ENCODE data around the gene U2AF2. TPM values are rescaled to one million over a fixed set of nuclear protein-coding genes. Genes with fewer than 3 reads are reported as not detected.

Gene U2AF2
- total and polyA plus RNA-seq, 9 of the 15 experiments (the other 6 are each of a cell fraction or from before 2014, with no cell fraction given) = 3.0 to 331 (median 157) TPM

- TF ChIP-seq USF1 (CRISPR knock-in tag; IDR thresholded peaks at IDR 0.05) (no peak), SOX6 (IDR thresholded peaks at IDR 0.05) (peak; percentile 71), MAX (CRISPR knock-in tag; IDR thresholded peaks at IDR 0.05) (peak; percentile 75), BHLHE40 (IDR thresholded peaks at IDR 0.05; ENCODE audit: low read length) (peak; percentile 67), SIRT6 (IDR thresholded peaks at IDR 0.05; ENCODE audit: low read depth, low read length) (no peak), RHOXF2B (CRISPR knock-in tag; conservative IDR thresholded peaks at IDR 0.05) (no peak), ESRRA (IDR thresholded peaks at IDR 0.05; ENCODE audit: borderline replicate concordance, low read depth) (peak; percentile 97), CTCF (IDR thresholded peaks at IDR 0.05 in 2 of 3, conservative IDR thresholded peaks at IDR 0.05 in 1 of 3; ENCODE audit: insufficient read depth in 2 of 3, low read depth in 1 of 3, low read length in 3 of 3) (peak; percentile 99 to 100 (median 100)), SMAD3 (CRISPR knock-in tag; conservative IDR thresholded peaks at IDR 0.05) (no peak), ZNF780A (CRISPR knock-in tag; IDR thresholded peaks at IDR 0.05) (no peak), ZNF586 (CRISPR knock-in tag; conservative IDR thresholded peaks at IDR 0.05) (no peak), MTA3 (IDR thresholded peaks at IDR 0.05; ENCODE audit: borderline replicate concordance) (no peak; the same call in 1 of the 2 replicates), NR0B1 (IDR thresholded peaks at IDR 0.05; ENCODE audit: partially characterized antibody) (no peak), ZNF699 (CRISPR knock-in tag; IDR thresholded peaks at IDR 0.05; ENCODE audit: insufficient replicate concordance) (no peak), NBN (IDR thresholded peaks at IDR 0.05; ENCODE audit: low read depth) (peak; percentile 62), MAZ (CRISPR knock-in tag; conservative IDR thresholded peaks at IDR 0.05 in 1 of 2, IDR thresholded peaks at IDR 0.05 in 1 of 2) (peak; percentile 66 to 74; a peak in 3 of 4 replicates), XRCC5 (IDR thresholded peaks at IDR 0.05; ENCODE audit: low read depth, low read length) (peak; percentile 97), DEAF1 (CRISPR knock-in tag; IDR thresholded peaks at IDR 0.05) (no peak; the same call in 1 of the 2 replicates), TSC22D4 (tag; IDR thresholded peaks at IDR 0.05) (no peak), FOXJ2 (tag; IDR thresholded peaks at IDR 0.05) (peak; percentile 91), POLR2B (IDR thresholded peaks at IDR 0.05; ENCODE audit: low read depth, partially characterized antibody) (peak; percentile 87), BACH1 (tag; IDR thresholded peaks at IDR 0.05) (no peak)
Measured at GRCh38 chr19:55653651-55654322, 1.0 kb upstream of the U2AF2 start (continued).

Data from K562 (cell line).